RWPE2 (cell line): ENCODE results near the gene NPHS1.
A peak's percentile ranks its signal among the peaks of the same experiment; 100 is the strongest.
"Not testable (repeated sequence)": the region's sequence is repeated elsewhere in the genome, so short reads cannot be mapped to it uniquely, and the experiment has no call there.

ENCODE experiments used
- ATAC-seq: fragments of 200-7000 bp; cut with Tn5 transposase; 3 replicates; pipeline ENCODE4 v1.9.1; 2021; ENCODE audit warnings: low read depth
- DNase-seq: peaks from one replicate; pipeline ENCODE4 v3.0.0-alpha.2; 2020; ENCODE audit warnings: low spot score
- H3K27ac ChIP-seq: fragments of 450-650 bp; 2 replicates; pipeline ENCODE4 v1.5.1; 2017; ENCODE audit warnings: mild to moderate bottlenecking; ENCODE audit not compliant: poor library complexity, severe bottlenecking
- H3K27me3 ChIP-seq: fragments of 250-450 bp; sonication (Bioruptor Pico); 2 replicates; pipeline ENCODE4 v1.5.1; 2021; ENCODE audit warnings: mild to moderate bottlenecking, moderate library complexity; ENCODE audit not compliant: insufficient read depth, poor library complexity, severe bottlenecking
- H3K36me3 ChIP-seq: fragments of 250-450 bp; sonication (Bioruptor Pico); 2 replicates; pipeline ENCODE4 v1.5.1; 2020; ENCODE audit warnings: low read depth, mild to moderate bottlenecking, moderate library complexity
- H3K4me1 ChIP-seq: fragments of 250-450 bp; sonication (Bioruptor Pico); 2 replicates; pipeline ENCODE4 v1.5.1; 2021; ENCODE audit warnings: mild to moderate bottlenecking, moderate library complexity; ENCODE audit not compliant: insufficient read depth, poor library complexity, severe bottlenecking
- H3K4me3 ChIP-seq: fragments of 250-450 bp; sonication (Bioruptor Pico); 2 replicates; pipeline ENCODE4 v1.5.1; 2021; ENCODE audit warnings: mild to moderate bottlenecking, moderate library complexity; ENCODE audit not compliant: severe bottlenecking
- H3K9me3 ChIP-seq: fragments of 250-450 bp; sonication (Bioruptor Pico); 2 replicates; pipeline ENCODE4 v1.5.1; 2021; ENCODE audit warnings: mild to moderate bottlenecking, moderate library complexity; ENCODE audit not compliant: severe bottlenecking
- CTCF ChIP-seq: fragments of 450-650 bp; IDR thresholded peaks from one replicate; pipeline ENCODE4 v1.5.1; 2017; ENCODE audit warnings: mild to moderate bottlenecking, moderate library complexity; ENCODE audit not compliant: poor library complexity, severe bottlenecking

NPHS1 gene

GRCh38 chr19:35874392-35874930, 22.2 kb upstream of the NPHS1 start:
- Histone ChIP-seq H3K27me3 (peaks cover 5% of the 10 kb centered on the region), H3K36me3 (no peaks in the 10 kb centered on the region), H3K9me3 (no peaks in the 10 kb centered on the region), H3K4me3 (no peak overlapping the region), H3K4me1 (no peaks in the 10 kb centered on the region), H3K27ac (no peak overlapping the region)
- no peak for ATAC-seq
- TF ChIP-seq CTCF = no peak
- no peak for DNase-seq

DNA sequence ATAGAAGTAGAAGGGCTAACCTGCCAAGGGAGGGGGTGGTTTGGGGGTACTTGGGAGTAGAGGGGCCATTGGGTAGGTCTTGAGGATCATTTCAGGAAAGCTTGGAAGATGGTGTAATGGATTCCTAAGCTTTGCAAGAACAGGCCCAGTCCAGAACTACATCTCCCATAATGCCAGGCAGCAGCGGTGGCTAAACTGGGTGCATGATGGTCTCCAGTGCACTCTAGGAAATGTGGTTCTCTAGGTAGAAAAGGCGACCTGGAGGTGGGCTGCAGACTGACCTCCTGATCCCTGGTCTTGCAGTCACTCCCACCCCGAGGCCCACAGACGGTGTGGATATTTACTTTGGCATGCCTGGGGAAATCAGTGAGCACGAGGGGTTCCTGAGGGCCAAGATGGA, 19.9 kb upstream of the NPHS1 start:
- H3K9me3 ChIP-seq = no peaks in the 10 kb centered on the region
- ATAC-seq (no peak), DNase-seq (no peak)
- no peak for TF ChIP-seq CTCF
- H3K27me3 ChIP-seq = peaks cover 10% of the 10 kb centered on the region
- H3K36me3 ChIP-seq = no peaks in the 10 kb centered on the region
- no peak overlapping the region for H3K27ac ChIP-seq
- no peak overlapping the region for H3K4me3 ChIP-seq
- peaks cover 4% of the 10 kb centered on the region for H3K4me1 ChIP-seq

GRCh38 chr19:35871611-35872010, 19.3 kb upstream of the NPHS1 start:
- TF ChIP-seq CTCF = no peak
- Histone ChIP-seq H3K27me3 (peaks cover 10% of the 10 kb centered on the region), H3K4me1 (peaks cover 4% of the 10 kb centered on the region), H3K4me3 (no peak overlapping the region), H3K27ac (no peak overlapping the region), H3K36me3 (no peaks in the 10 kb centered on the region), H3K9me3 (no peaks in the 10 kb centered on the region)
- ATAC-seq (no peak), DNase-seq (no peak)

DNA sequence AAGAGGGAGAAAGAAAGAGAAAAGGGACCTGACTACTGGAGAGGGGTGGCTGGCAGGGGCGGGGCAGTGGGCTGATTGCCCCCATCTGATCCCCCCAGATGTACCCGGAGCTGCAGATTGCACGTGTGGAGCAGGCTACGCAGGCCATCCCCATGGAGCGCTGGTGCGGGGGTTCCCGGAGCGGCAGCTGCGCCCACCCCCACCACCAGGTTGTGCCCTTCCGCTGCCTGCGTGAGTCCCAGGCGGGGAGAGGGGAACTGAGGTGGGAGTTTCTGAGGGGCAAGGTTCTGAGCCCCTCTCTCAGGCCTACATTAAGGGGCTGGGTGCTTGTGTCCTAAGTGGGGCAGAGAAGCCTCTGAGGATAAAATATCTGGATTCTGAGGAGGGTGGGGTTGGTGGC, 18.5 kb upstream of the NPHS1 start:
- no peak for TF ChIP-seq CTCF
- Histone ChIP-seq H3K27me3 (peaks cover 10% of the 10 kb centered on the region), H3K36me3 (no peaks in the 10 kb centered on the region), H3K4me1 (peaks cover 4% of the 10 kb centered on the region), H3K4me3 (no peak overlapping the region), H3K27ac (no peak overlapping the region), H3K9me3 (no peaks in the 10 kb centered on the region)
- ATAC-seq (no peak), DNase-seq (no peak)

GRCh38 chr19:35870124-35870736, 17.9 kb upstream of the NPHS1 start:
- Histone ChIP-seq H3K27me3 (peaks cover 10% of the 10 kb centered on the region), H3K4me3 (peak overlapping the region; percentile 38)
- 0 out of 3 replicates have a peak, but pooled peaks have one; percentile 3 for ATAC-seq
- not testable (repeated sequence) for H3K4me1 ChIP-seq, DNase-seq, H3K9me3 ChIP-seq, H3K36me3 ChIP-seq, H3K27ac ChIP-seq
